CD4-positive, alpha-beta T cell treated with Interleukin-21 for 1 hour (primary cell): ENCODE data around the gene ATP7A.
"Not testable (repeated sequence)": the region's sequence is repeated elsewhere in the genome, so short reads cannot be mapped to it uniquely, and the experiment has no call there.

Experiments used
- DNase-seq: peaks from one replicate; pipeline ENCODE4 v3.0.0-alpha.2; 2020

Gene ATP7A

DNA sequence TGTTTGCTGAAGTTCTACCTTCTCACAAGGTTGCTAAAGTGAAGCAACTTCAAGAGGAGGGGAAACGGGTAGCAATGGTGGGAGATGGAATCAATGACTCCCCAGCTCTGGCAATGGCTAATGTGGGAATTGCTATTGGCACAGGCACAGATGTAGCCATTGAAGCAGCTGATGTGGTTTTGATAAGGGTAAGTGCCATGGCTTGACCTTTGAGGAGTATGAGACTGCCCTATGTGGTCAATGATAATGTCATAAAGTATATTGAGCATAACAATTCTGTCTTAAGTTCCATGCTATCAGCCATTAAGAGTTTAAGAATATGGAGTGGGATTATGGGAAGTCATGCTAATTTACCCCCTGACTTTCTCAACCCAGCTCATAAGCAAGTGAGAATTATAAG, 132.1 kb downstream of the ATP7A start:
- DNase-seq = no peak

DNA sequence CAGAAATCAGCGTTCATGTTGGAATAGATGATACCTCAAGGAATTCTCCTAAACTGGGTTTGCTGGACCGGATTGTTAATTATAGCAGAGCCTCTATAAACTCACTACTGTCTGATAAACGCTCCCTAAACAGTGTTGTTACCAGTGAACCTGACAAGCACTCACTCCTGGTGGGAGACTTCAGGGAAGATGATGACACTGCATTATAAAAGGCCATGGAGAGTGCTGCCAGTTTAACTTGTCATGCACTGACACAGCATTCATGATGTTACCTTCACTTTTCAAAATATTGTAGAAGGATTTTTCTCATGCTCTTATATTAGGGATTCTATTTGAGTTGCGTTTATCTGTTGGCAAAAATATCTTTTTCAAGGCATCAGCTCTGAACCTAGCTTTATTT, 135.9 kb downstream of the ATP7A start:
- no peak for DNase-seq

DNA sequence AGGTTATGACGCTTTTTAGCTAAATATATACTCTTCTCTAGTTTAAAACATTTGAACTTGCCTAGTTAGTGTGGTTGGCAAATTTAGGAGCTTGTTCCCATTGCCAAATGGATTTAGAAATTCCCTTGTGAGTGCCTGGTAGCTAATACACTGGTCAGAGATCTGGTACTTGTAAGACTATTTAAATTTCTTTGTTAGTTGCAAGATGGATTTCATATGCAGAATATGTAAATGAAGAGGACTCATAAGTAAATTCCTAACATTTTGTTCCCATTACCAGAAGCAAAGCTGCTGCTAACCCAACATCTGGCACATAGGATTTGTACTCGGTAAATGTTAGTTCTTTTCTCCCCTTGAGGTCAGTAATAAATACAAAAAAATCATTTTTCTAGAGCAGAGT, 137.6 kb downstream of the ATP7A start:
- DNase-seq = no peak

DNA sequence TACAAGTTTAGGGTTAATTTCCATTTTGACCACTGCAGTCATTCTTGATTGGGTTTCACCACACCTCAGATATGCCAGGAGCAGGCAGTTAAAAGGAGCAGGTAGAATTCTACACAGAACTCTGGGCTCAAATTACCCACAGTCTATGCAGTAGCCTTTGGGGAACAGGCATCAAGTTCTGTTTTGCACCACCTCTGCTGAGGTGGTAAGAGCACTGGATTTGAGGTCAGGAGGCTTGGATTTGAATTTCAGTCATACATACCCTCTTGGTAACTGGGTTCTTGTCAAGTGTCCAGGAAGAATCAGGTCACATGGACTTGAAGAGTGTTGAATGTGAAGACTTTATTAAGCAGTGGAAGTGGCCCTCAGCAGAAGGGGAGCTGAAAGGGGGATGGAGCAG, 153.2 kb downstream of the ATP7A start:
- no peak for DNase-seq

DNA sequence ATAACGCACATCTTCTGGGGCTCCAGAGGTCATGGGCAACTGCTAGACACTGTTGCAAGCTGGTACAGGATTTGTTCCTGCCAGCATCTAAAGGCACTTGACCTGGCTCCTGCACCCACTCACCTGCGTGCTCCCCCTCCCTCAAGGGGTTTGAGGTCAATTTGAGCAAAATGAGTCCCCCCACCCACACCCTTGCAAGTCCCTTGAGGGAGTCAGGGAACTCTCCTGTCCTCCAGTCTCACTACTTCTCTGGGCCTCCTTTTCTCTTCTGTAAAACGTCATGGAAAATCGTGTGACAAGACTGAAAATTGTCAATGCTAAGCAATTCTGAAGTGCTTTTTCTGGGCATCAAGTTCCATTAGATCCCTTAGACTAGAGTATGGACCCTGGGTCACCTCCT, 153.7 kb downstream of the ATP7A start:
- DNase-seq = no peak

DNA sequence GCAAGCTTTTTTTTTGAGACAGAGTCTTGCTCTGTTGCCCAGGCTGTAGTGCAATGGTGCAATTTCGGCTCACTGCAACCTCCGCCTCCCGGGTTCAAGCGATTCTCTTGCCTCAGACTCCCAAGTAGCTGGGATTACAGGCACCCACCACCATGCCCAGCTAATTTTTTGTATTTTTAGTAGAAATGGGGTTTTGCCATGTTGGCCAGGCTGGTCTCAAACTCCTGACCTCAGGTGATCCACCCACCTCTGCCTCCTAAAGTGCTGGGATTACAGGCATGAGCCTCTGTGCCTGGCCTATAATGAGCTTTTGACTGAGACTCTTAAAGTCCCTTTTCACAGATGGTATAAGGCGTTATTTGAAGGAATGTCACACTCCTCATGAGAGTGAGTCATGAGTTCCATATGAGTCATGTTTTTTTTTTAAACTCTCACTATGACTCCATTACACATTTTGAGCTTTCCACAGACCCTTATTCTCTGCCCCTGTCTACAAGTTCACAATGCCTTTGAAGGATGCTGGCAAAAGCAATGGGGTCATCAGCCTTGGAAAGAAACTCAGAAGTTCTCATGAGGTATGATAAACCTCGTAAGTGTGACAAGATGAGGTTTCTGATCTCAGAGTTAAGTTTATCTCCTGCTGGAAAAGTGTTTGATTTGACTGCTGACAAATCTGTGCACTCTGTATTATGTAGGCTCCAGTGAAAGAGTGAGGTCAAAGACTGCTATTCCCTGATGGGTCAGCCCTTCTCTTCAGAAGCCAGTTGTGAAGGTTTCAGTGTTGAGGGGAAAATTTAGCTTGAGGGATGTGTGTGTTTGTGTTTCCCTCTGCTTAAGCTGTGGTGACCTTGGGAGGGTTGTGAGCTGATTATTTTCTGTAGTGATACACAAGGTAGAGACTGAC, 154.5 kb downstream of the ATP7A start:
- DNase-seq = not testable (repeated sequence)

DNA sequence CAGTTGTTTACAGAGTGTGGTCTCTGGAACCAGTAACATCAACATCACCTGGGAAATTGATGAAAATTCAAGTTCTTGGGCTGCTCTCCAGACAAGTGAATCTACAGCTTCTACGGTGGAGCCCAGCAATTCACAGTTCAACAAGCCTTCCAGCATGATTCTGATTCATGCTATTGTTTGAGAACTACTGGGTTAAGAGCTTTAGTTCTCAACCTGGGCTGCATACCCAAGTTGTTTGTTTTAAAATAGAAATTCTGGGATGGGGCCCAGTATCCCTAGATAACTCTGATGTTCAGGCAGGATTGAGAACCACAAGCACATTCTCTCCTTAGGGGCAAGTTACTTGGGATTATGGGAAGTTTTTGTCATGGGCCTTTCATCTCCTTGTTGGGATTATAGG, 155.6 kb downstream of the ATP7A start:
- no peak for DNase-seq

DNA sequence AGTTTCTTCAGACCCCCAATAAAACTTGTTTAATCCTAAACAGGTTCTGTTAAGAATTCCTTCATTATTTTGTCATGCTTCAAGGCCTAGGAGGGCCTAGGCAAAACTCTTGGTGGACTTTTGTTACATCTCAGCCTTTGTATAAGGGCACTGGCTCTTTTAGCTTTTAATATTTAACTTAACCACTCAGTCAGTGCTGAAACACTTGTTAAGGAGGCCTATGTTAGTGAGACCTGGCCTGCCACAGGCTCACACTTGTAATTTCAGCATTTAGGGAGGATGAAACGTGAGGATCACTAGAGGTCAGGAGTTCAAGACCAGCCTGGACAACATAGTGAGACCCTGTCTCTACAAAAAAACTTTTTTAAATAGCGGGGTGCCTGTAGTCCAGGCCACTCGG, 160.8 kb downstream of the ATP7A start:
- no peak for DNase-seq

DNA sequence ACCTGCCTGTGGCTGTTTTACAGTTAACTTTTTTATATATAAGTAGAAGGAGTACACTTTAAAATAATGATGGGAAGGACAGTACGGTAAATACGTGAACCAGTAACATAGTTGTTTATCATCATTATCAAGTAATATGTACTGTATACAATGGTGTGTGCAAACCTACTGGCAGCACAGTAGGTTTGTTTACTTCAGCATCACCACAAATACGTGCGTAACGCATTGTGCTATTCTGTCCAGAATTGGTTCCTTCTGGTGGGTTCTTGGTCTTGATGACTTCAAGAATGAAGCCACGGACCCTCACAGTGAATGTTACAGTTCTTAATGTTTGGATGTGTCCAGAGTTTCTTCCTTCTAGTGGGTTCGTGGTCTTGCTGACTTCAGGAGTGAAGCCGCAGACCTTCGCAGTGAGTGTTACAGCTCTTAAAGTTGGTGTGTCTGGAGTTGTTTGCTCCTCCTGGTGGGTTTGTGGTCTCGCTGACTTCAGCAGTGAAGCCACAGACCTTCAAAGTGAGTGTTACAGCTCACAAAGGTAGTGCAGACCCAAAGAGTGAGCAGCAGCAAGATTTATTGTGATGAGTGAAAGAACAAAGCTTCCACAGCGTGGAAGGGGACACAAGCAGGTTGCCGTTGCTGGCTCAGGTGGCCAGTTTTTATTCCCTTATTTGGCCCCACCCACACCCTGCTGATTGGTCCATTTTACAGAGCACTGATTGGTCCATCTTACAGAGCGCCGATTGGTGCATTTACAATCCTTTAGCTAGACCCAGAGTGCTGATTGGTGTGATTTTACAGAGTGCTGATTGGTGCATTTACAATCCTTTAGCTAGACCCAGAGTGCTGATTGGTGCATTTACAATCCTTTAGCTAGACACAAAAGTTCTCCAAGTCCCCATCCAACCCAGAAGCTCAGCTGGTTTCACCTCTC, 162.9 kb downstream of the ATP7A start:
- peak; percentile 44 for DNase-seq

DNA sequence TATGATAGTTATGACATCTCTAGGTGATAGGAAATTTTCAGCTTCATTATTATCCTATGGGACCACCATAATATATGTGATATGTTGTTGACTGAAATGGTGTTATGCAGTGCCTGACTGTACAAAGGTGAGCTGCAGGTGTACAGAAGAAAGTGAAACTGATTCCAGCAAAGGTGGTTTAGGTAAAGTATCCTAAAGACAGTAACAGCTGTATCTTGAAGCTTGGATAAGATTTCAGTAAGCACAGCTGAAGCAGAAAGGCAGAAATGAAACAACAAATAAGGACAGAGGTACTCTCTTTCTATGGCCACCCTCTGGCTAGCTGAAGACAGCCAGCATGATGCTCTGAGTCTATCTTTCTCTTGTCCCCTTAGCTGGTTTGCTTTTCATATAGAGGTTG, 163.6 kb downstream of the ATP7A start:
- DNase-seq = no peak

DNA sequence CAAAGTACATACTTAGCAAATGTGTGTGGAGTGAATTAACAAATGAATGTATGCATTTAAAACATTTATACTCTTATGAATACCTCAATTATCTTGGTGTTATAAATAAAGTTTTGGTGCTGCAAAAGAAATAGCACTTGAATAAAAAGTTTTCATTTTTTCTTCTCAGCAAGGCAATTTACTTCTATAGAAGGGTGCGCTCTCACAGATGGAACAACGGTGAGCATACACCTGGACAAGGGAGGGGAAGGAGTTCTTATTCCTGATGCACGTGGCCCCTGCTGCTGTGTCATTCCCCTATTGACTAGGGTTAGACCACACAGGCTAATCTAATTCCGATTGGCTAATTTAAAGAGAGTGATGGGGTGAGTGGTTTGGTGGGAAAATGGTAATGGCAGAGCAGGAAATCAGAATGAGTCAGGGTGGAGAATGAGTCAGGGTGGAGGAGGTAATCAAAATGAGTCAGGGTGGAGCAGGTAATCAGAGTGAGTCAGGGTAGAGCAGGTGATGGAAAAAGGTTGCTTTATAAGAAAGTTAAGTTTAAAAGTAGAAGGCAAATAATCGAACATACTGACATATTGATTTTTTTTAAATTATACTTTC, 165.4 kb downstream of the ATP7A start:
- DNase-seq = no peak

DNA sequence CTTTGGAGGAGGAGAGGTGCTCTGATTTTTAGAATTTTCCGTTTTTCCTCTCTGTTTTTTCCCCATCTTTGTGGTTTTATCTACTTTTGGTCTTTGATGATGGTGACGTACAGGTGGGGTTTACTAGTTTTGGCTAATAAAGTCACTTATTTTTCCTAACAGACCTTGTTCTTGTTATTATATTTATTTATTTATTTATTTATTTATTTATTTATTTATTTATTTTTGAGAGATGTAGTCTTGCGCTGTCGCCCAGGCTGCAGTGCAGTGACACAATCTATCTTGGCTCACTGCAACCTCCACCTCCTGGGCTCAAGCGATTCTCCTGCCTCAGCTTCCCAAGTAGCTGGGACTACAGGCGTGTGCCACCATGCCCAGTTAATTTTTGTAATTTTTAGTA, 170.9 kb downstream of the ATP7A start:
- not testable (repeated sequence) for DNase-seq

DNA sequence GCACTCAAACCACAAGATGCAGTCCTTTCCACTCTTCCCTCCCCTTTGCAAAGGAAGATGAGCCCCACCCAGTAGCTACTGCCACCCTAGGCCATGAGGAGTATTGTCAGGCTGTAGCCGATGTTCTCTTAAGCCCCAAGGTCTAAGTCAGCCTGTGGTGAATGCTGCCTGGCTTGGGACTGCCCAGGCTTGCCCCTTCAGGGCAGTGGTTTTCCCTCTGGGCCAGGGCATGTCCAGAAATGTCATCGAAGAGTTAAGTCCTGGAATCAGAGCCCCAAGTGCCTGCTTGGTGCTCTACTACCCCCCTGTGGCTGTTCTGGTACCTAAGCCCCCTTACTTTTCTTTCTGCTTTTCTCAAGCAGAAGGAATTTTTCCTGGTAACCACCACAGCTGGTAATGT, 181.8 kb downstream of the ATP7A start:
- DNase-seq = no peak

DNA sequence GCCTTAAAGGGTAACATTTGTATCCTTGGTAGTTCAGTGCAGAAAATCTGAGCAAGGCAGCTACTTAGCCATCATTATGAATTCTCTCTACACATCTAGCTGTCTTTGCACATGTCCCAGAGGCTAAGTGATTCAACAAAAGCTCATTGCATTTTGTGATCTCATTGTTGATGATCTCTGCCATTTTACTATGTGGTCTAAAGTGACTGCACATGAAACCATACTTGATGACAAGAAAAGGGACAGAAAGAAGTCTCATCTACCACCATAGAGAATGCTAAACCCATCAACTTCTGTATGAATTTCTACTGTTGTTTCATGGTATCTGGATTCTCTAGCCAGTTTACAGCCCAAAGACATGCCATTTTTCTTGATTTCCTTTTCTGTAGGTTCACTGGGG, 187.6 kb downstream of the ATP7A start:
- DNase-seq = no peak
